Hematopoietic multipotent progenitor cell treated with erythropoietin and hydrocortisone succinate and interleukin-3 and kit ligand, for 17 days (in vitro differentiated cells): Measurements from ENCODE around the gene COLEC11.
"Not testable (repeated sequence)": the region's sequence is repeated elsewhere in the genome, so short reads cannot be mapped to it uniquely, and the experiment has no call there.

Experiments used
- DNase-seq: peaks from one replicate; pipeline ENCODE4 v3.0.0-alpha.2; 2015; ENCODE audit warnings: low spot score

Gene COLEC11

DNA sequence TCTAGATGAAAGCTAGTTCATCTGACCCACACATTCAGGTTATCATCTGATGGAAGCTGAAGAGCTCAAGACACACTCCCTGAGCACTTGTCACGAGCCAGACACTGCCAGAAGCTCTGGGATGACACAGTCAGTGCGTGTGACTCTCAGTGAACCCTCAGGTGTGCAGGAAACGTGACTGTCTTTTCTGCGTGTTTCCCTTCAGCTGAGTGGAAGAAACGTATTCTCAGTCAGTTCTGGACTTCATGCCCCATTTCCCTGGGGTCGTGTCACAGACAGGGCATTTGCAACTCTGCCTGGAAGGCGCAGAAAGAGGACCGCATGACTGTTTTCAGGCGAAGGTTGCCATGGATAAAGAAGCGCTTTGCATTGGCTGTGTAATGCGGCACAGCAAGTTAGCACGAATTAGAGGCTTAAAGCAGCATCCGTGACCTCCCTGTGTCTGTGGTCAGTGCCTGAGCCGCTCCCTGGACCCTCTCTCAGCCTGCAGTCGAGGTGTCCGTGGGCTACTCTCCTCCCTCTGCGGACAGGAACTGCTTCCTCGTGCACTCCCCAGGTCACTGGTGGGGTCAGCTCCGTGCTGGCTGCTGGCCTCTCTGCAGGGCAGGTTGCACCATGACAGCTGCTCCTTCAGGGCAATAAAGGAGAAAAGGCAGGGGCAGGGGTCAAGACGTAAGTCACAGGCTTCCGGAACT is 59.8 kb downstream of the COLEC11 start:
- no peak for DNase-seq

DNA sequence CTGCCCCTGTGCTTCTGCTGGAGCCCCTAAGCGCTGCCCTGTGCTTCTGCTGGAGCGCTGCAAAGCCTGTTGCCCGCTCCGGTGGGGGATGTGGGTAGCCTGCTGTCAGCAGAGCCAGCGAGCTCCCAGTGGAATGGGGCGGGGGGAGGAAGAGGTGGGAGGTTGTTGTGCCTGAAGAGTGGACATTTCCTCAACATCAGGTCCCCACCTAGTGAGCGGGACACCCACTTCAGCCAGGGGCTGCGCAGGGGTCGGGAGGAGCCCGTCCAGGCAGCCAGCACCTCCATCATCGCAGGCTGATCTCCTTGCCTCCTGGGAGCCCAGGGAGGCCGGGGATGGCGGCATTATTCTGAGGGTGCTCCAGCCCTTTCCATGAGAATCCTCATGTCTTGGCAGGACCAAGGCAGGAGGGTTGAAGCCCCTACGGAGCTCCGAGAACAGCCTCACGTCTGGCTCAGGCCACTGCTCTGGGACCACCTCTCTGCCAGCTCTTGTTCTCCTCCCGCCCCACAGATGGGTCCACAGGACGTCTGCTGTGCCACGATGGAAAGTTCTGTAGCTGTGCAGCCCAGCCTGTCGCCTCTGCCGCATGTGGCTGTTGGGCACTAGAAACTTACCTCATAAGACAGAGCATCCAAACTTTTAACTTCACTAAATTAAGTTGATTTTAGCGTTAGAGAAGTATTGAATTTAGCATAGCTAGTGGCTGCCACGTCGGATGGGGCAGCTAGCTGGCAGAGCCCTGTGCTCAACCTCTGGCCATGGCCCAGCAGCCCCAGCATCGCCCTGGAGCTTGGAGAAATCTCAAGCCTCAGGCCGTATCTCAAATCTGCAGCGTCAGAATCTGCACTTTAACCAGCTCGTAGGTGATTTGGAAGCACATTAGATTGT is 61.2 kb downstream of the COLEC11 start:
- DNase-seq: no peak

DNA sequence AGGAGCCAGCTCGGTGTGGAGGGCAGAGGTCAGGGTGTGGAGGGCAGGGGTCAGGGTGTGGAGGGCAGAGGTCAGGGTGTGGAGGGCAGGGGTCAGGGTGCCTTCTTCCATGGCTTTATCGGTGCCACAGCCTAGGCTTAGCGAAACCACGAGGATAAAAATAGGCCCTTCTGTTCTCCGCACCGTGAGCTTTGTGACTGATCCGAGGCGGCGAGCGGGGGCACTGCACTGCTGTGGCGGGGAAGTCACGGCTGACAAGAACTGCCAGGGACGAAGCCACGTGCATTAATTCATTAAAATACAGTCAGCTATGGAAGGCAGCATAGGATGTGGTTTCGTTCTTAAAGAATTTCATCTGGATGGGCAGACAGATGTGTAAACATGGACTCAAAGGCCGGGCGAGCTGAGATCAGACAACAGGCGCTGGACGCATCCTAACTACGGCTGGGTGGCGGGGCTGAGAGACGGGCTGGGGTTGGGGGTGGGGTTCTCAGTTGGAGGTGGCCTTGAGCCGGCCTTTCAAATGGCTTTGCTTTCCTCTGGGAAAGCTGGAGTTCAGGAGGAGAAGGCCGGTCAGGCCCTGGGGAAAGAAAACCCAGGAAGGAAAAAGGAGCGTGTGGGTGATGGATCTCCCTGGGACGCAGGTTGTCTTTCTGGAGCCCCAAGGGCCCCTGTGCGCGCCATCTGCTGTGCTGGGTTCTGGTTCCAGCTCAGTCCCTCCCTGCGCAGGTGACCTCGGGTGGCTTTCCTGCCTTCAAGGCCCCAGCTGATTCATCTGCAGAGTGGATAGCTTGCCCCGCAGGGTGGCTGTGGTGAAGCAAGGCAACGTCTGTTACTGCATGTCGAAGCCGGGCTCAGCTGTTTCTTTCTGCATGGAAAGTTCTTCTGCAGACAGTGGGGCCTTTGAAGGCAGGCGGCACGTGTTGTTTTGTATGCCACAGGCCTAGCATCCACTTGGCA is 62.1 kb downstream of the COLEC11 start:
- DNase-seq: no peak

DNA sequence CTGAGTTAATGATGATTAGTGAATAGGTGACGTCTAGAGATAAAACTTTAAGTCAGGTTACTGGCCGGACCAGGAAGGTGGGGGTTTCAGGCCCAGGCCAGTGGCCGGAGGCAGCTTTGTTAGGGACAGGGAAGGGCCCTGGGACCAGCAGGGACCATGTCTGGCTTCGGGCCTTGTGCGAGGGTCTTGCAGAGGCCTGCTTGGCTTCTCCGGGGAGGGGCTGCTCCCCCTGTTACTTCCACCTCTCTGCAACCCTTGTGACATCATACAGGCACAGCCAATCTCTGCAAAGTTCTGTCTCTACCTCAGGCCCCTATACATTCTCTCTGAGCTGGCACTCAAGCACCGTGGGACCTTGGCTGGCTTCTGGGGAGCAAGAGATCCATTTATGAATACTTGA is 63.0 kb downstream of the COLEC11 start, which contains the start of gene ALLC:
Gene ALLC (plus strand): TSS at position 320 of the 400 bp plus-strand sequence. CDS start 12,958 bp downstream, outside the sequence.
- DNase-seq: no peak

DNA sequence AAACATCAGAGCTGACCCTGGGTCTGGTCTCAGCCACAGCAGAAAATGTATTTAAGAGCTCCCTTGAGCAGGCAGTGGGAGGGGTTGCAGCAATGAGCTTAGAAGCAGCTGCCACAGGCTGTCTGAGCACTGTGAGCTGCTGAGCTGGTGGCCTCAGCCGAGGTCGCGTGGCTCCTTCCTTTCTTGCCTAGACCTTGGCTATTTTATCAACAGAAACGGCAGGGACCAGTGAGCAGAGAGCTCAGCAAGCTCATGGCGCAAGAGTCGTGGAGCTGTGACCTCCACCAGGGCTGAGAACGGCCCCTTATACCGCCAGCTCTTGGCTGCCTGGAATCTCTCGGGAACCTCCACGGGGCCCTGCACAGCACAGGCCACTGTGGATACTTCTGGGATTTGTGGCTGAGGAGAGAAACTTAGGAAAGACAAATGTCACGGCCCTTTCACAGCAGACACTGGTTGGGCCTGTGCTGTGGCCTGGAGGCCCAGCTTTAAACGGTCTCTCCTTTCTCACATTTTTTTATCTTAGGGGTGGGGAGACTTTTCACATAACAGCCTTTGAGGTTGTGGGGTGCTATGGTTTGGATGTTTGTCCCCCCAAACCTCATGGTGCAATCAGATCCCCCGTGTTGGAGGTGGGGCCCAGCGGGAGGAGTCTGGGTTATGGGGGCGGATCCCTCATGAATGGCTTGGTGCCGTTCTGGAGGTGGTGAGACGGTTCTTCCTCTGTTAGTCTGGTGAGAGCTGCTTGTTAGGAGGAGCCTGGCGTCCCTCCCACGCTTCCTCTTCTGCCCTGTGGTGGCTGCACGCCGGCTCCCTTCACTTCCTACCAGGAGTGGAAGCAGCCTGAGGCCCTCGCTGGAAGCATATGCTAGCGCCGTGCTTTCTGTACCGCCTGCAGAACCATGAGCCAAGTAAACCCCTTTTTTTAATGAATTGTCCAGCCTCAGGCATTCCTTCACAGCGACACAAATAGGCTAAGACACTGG is 64.8 kb downstream of the COLEC11 start:
- no peak for DNase-seq

DNA sequence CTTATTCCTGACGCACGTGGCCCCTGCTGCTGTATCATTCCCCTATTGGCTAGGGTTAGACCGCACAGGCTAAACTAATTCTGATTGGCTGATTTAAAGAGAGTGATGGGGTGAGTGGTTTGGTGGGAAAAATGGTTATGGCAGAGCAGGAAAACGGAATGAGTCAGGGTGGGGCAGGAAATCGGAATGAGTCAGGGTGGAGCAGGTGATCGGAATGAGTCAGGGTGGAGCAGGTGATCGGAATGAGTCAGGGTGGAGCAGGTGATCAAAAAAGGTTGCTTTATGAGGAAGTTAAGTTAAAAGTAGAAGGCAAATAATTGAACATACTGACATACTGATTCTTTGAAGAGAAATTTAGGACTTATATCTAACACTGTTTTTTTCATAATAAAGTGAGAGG is 65.7 kb downstream of the COLEC11 start:
- not testable (repeated sequence) for DNase-seq

DNA sequence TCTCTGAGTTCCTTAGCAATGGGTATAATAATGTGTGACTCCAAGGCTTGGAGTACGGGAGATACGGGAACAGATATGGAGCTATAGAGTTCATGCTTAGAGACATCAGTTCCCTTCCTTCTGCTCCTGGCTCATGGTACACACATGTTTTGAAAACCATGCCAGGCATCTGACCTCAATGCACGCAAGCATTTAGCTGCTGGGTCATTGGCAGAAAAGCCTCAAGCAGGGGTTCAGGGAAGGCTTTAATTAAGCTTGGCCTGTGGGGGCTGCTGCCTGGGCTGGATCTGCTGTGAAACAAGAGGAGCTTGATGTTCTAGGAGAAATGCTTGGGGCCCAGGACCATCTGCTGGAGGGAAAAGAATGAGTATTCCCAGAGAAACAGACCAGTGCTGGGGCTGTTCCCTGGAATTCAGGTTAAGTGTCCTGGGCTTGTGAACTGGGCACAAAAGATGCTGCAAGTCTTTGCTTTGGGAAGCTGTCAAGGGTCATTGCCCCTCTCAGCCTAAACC is 66.3 kb downstream of the COLEC11 start:
- no peak for DNase-seq

DNA sequence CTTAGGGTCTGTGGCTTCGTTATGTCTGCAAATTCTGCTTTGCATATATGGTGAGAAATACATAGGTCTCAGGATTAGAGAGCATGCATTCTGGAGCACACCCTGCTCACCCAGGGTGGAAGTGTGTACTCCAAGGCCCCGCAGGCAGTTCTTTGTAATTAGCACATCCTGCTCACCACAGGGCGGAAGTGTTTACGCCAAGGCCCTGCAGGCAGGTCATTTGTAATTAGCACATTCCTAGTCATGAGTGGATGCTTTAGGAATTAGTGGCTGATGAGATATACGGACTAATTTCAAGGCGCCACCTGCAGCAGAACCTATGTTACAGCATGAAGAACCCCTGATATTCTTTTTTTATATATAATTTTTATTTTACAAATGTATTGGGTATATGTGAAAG is 67.3 kb downstream of the COLEC11 start:
- DNase-seq: no peak

DNA sequence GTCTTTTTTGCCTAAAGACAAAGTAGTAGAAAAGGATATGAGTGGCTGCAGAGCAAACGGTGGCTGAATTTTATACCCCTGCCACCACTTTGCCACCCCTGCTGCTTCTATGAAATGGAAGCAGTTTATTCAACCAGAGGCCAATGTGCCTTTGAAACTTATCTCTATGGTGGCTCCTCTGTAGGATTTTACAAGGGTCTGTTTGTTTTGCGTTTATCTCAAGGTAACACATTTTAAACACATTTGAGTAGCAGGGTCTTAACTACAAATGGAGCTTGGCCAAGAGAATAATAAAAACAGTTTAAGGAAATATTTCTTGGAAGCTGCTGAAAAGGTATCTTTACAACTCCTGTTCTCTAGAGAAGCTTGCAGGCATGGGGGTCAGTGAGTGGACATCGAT is 69.2 kb downstream of the COLEC11 start:
- no peak for DNase-seq

DNA sequence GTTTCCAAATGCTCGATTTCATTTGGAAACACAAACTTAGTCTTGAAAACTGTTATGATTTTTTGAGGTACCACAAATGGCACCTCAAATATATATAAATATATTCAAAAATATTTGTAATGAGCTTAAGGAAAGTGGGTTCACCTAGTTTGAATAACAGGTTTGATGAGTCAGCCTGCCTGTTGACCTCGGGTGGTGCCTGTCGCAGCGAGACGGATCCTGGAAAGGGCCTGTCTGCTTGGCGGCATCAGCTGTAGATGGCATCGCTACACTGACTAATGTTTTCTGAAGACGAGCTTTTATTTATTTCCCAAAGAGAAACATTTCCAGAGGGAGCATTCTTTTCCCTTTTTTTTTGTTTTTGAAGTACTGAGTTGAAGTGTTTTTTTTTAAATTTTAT is 70.0 kb downstream of the COLEC11 start:
- no peak for DNase-seq

DNA sequence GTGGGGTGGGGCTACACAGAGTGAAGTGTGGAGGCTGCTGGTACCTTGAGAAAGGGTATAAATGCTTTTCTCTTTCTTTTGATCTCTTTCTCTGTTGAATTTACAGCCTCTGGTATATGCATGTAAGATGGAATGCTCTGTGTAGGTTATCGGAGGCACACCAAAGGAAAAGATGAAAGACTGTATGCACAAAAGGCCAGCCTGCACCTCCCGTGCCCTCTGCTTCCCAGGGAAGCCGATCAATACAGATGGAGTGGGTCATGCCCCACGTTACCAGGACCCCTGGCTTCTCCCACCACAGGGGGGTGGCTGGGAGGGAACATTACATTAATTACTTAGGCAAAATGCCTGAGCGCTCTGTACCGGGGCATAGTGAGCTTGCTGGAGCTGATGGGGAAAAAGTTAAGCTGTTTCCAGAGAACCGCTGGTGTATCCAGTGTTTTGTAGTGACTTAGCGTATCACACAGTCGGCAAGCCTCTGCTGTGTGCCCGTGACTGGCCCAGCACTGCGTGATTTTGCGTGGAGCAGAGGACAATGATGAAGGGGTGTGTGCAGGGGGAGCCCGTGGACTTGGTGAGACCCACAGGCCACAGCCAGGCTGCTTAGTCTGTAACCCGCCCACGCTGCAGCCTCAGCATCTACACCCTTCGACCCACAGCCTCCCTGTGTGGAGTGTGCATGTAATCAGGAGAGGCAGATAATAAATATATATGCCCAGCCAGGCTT is 71.1 kb downstream of the COLEC11 start:
- no peak for DNase-seq

DNA sequence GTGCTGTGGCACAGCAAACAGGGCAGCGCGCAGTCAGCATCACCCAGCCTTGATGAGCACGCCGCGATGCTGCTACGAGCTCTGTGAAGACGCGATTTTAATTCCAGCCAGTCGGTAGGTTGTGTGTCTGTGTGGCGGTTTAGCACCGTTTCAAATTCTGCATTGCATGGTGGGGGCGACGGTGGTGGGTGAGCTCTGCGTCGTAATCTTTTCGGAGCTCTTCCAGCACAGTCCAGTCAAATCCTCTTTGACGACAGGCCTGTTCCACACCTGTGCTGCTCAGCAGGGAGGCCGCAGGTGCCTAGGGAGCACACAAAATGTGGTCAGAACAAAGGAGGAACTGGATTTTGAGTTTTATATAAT is 71.7 kb downstream of the COLEC11 start:
- no peak for DNase-seq

DNA sequence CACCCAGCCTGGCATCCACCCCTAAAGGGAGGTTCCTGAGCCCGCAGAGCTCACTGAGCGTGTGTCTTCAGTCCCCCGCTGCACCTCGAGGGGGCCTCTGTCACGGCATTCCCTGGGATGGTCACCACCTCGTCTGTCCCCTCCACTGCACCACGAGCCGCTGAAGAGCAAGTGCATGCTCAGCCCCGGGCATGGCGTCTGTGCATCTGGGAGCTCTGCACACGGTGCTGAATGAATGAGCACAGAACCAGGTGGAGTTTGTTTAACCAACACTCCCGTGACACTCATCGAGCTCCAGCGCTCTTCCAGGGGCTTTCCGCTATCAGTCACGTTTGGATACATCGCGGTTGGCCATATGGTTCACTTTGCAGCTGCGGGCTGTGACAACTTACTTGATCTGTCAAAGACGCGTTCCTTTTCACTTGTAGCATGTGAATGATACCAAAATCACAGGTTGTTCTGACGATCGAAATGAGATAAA is 72.3 kb downstream of the COLEC11 start:
- no peak for DNase-seq

DNA sequence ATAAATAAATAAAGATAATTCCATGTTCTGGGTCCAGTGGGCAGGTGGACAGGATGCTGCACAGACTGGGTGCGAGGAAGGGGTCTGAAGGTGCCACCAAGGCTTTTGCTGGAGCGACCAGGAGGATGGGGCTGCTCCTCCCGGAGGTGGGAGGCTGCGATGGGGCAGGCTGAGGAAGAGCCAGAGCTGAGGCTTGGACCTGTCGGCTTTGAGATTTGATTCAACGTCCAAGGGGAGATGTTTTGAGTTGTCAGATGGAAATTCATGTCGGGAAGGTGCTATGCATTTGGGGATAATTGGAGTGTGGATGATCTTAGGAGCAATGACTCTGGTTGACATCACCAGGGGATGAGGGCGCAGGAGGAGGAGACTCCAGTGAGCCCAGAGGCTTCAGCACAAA is 74.7 kb downstream of the COLEC11 start:
- DNase-seq: no peak

DNA sequence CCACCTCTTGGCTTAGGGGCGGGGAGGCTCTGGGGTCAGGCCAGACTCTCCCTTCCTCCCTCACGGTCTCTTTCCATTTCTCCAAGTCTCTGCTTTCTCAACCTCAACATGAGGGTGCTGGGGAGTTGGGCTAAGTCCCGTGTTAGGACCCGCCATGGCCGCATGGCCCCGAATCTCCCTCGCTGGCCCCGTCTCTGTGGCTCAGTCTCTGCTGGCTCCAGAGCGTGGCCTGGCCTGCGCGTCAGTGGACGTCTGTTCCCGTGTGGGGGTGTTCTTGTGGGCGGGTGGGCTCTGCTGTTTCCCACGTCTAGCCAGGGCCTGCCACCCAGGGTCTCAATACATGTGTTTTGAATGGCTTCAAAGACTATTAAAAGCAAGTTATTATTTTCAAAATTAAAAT is 75.5 kb downstream of the COLEC11 start:
- no peak for DNase-seq

DNA sequence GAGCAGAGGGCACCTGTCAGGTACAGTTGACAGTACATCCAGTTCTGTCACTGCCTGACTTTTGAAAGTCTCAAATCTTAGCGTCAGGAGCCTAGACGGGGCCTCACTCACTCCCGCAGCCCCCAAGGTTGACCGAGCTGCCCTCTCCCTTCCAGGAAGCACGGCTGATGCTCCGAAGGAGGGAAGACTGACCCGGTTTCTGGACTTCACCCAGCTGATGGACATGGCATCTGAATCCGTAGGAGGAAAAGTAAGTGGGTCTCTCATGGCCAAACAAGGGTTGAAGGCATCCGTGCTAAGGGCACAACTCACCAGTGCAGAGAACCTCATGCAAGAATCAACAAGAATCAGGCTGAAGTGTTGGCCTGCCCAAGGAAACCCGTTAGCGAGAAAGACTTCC is 76.0 kb downstream of the COLEC11 start:
- DNase-seq: no peak

DNA sequence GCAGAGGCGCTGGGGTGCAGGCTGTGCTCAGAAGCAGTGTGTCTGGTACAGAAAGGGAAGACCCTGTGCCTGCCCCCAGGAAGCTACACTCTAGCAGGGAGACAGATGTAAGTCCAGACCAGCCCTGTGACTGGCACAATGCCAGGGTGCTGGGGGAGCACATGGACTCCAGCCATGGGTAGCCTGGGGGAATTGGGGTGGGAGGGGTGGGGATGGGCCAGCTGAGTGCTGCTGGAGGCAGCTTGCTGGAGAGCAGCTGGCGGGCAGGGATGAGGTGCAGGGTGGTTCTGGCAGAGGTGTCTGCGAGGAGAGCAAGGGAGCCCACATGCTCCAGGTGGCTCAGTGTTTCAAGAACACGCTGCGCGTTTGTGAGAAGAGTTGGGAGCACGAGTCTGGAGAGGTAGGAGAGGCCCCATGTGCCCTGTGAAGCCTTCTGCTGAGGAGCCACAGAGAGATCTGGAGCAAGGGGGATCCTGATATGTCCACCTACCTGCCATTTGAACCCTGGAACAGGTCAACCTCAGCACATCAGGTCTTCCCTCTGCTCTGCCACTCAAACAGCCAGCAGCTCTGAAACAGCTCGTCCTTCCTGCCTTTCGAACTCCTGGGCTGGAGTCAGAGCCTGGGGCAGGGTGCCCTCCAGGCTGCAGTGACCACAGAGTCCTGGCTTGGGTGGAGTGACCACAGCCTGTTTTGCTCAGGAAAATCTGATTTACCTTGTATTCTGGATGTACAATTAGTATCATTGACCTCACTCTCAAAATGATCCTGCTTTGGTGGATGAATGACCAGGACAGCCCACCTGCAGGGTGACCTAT is 78.2 kb downstream of the COLEC11 start:
- DNase-seq: no peak

DNA sequence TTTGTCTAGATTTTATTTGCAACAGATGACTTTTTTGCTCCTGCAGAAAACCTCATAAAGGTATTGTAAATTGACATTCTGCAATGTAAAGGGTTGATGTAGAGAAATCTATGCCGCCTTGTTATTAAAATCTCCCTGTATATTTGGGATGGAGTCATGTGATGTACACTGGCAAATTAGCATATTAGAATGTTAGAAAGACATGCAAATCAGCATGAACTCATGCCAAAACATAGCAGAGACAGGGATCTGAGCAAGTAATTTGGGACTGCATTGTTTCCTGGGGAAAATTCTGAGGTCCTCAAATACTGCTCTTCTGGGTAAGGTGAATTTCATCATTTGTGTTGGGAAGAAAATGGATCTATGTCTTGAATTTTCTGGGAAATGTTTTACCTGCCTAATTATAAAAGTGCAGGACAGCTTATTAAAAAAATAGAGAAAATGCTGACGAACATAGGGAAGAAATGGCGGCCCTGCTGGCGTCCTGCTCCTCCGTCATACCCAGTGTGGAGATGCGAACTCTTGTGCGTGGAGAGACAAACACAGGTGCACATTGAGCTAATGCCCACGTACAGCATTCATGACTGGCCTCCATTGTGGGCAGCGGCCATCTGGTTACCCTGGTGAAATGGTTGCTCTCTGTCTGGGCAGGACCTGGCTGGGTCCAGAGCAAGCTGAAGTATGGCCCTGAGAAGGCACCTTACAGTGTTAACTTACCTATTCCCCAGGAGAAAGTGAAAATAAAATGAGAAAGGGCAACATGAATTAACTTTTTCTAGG is 79.3 kb downstream of the COLEC11 start:
- no peak for DNase-seq
